WTC11 (cell line): ENCODE data around the gene GZMA. TPM values are rescaled to one million over a fixed set of nuclear protein-coding genes. Genes with fewer than 3 reads are reported as not detected.

Experiments
- ATAC-seq: fragments of 200-7000 bp; cut with Tn5 transposase; 2 replicates; pipeline ENCODE4 v1.10.0; 2021; ENCODE audit warnings: mild to moderate bottlenecking, moderate library complexity
- CTCF ChIA-PET: fragments of 300-600 bp; sonication (Branson Sonifier 250); formaldehyde crosslinking; loops from one replicate; lab custom pipeline; 2021; ENCODE audit warnings: antibody characterized with exemption; lab: Charles Lee
- POLR2A ChIA-PET: fragments of 350-600 bp; sonication (Branson Sonifier 250); formaldehyde crosslinking; loops from one replicate; lab custom pipeline; 2021; ENCODE audit warnings: antibody characterized with exemption; lab: Charles Lee
- DNase-seq: peaks from one replicate; pipeline ENCODE4 v3.0.0; 2021; ENCODE audit warnings: low spot score
- H3K27ac Mint-ChIP-seq: 2 replicates; pipeline ENCODE4 v1.8.0; 2021; ENCODE audit warnings: mixed read lengths
- H3K27me3 Mint-ChIP-seq: 2 replicates; pipeline ENCODE4 v1.8.0; 2021; ENCODE audit warnings: low read depth, mild to moderate bottlenecking, moderate library complexity, mixed read lengths
- H3K36me3 Mint-ChIP-seq: 2 replicates; pipeline ENCODE4 v1.8.0; 2021; ENCODE audit warnings: mixed read lengths
- H3K4me1 Mint-ChIP-seq: 2 replicates; pipeline ENCODE4 v1.8.0; 2022; ENCODE audit warnings: mixed read lengths
- H3K4me3 Mint-ChIP-seq: 2 replicates; pipeline ENCODE4 v1.8.0; 2021; ENCODE audit warnings: mild to moderate bottlenecking, moderate library complexity, mixed read lengths
- H3K9me3 Mint-ChIP-seq: 2 replicates; pipeline ENCODE4 v1.8.0; 2021; ENCODE audit warnings: mixed read lengths
- ATF2 ChIP-seq: sonication (generic); formaldehyde crosslinking; IDR thresholded peaks from 2 replicates; pipeline ENCODE4 v1.8.1; 2022; ENCODE audit warnings: low read depth, missing genetic modification reagents, borderline replicate concordance
- CBFB ChIP-seq: sonication (generic); formaldehyde crosslinking; IDR thresholded peaks from 2 replicates; pipeline ENCODE4 v1.8.1; 2022; ENCODE audit warnings: mild to moderate bottlenecking, low read depth, missing genetic modification reagents
- CREB1 ChIP-seq: sonication (generic); formaldehyde crosslinking; IDR thresholded peaks from 2 replicates; pipeline ENCODE4 v1.8.0; 2023; ENCODE audit warnings: mild to moderate bottlenecking, missing genetic modification reagents
- CREM ChIP-seq: sonication (generic); formaldehyde crosslinking; IDR thresholded peaks from 2 replicates; pipeline ENCODE4 v1.8.1; 2022; ENCODE audit warnings: mild to moderate bottlenecking, missing genetic modification reagents, moderate library complexity
- E2F1 ChIP-seq: sonication (generic); formaldehyde crosslinking; IDR thresholded peaks from 2 replicates; pipeline ENCODE4 v1.8.0; 2022; ENCODE audit warnings: mild to moderate bottlenecking, missing genetic modification reagents
- ELF4 ChIP-seq: sonication (generic); formaldehyde crosslinking; IDR thresholded peaks from 2 replicates; pipeline ENCODE4 v1.8.1; 2022; ENCODE audit warnings: low read depth, mild to moderate bottlenecking, moderate library complexity, missing genetic modification reagents
- EMX1 ChIP-seq: fragments of 250-450 bp; sonication (Bioruptor Pico); IDR thresholded peaks from 2 replicates; pipeline ENCODE4 v1.8.0; 2021; ENCODE audit warnings: mild to moderate bottlenecking
- ESRRA ChIP-seq: sonication (generic); formaldehyde crosslinking; IDR thresholded peaks from 2 replicates; pipeline ENCODE4 v1.8.1; 2022; ENCODE audit warnings: mild to moderate bottlenecking, missing genetic modification reagents, borderline replicate concordance
- ETV6 ChIP-seq: sonication (generic); formaldehyde crosslinking; IDR thresholded peaks from 2 replicates; pipeline ENCODE4 v1.8.1; 2022; ENCODE audit warnings: mild to moderate bottlenecking, missing genetic modification reagents
- KAT7 ChIP-seq: sonication (generic); formaldehyde crosslinking; IDR thresholded peaks from 2 replicates; pipeline ENCODE4 v1.8.1; 2023; ENCODE audit warnings: missing genetic modification reagents, mild to moderate bottlenecking, borderline replicate concordance
- NFE2L1 ChIP-seq: sonication (generic); formaldehyde crosslinking; IDR thresholded peaks from 2 replicates; pipeline ENCODE4 v1.8.1; 2023; ENCODE audit warnings: missing genetic modification reagents
- NR1H2 ChIP-seq: sonication (generic); formaldehyde crosslinking; IDR thresholded peaks from 2 replicates; pipeline ENCODE4 v1.9.0; 2021; ENCODE audit warnings: mild to moderate bottlenecking, moderate library complexity, missing genetic modification reagents
- RORB ChIP-seq: fragments of 250-450 bp; sonication (Bioruptor Pico); IDR thresholded peaks from 2 replicates; pipeline ENCODE4 v1.9.0; 2021; ENCODE audit warnings: mild to moderate bottlenecking
- SMAD4 ChIP-seq: sonication (generic); formaldehyde crosslinking; IDR thresholded peaks from 2 replicates; pipeline ENCODE4 v1.8.0; 2022; ENCODE audit warnings: mild to moderate bottlenecking, missing genetic modification reagents
- TP53 ChIP-seq: sonication (generic); formaldehyde crosslinking; IDR thresholded peaks from 2 replicates; pipeline ENCODE4 v1.8.1; 2023; ENCODE audit warnings: mild to moderate bottlenecking, missing genetic modification reagents
- ZBTB21 ChIP-seq: sonication (generic); formaldehyde crosslinking; IDR thresholded peaks from 2 replicates; pipeline ENCODE4 v1.8.1; 2023; ENCODE audit warnings: mild to moderate bottlenecking, missing genetic modification reagents, borderline replicate concordance
- ZNF138 ChIP-seq: sonication (generic); formaldehyde crosslinking; conservative IDR thresholded peaks from 2 replicates; pipeline ENCODE4 v1.8.1; 2022; ENCODE audit warnings: mild to moderate bottlenecking, moderate library complexity, missing genetic modification reagents
- ZNF232 ChIP-seq: sonication (generic); formaldehyde crosslinking; IDR thresholded peaks from 2 replicates; pipeline ENCODE4 v1.8.0; 2022; ENCODE audit warnings: mild to moderate bottlenecking, missing genetic modification reagents
- ZNF416 ChIP-seq: fragments of 250-450 bp; sonication (Bioruptor Pico); IDR thresholded peaks from 2 replicates; pipeline ENCODE4 v1.9.0; 2021; ENCODE audit warnings: mild to moderate bottlenecking, inconsistent platforms
- ZNF423 ChIP-seq: fragments of 250-450 bp; sonication (Bioruptor Pico); IDR thresholded peaks from 2 replicates; pipeline ENCODE4 v2.1.2; 2022; ENCODE audit warnings: mild to moderate bottlenecking, moderate library complexity
- ZNF532 ChIP-seq: fragments of 250-450 bp; sonication (Bioruptor Pico); IDR thresholded peaks from 2 replicates; pipeline ENCODE4 v1.9.0; 2021; ENCODE audit warnings: mild to moderate bottlenecking, borderline replicate concordance
- total RNA-seq: library from RNA; stranded (reverse); gene quantifications from 3 replicates; pipeline ENCODE4 v1.2.3, GENCODE V29; 2021

Gene GZMA
- total RNA-seq, 1 experiment from 2014 or later, result not detected

- peak overlapping the region; percentile 5; the same call in 1 of the 2 replicates for H3K27ac Mint-ChIP-seq
- no peak for DNase-seq
- no peaks in the 10 kb centered on the region for H3K36me3 Mint-ChIP-seq
- peaks cover 7% of the 10 kb centered on the region for H3K9me3 Mint-ChIP-seq
- H3K4me3 Mint-ChIP-seq, result no peak overlapping the region
- no peak for ATAC-seq
- ChIA-PET CTCF (no interaction called here), POLR2A (no interaction called here)
- no peaks in the 10 kb centered on the region; the same call in none of the 2 replicates for H3K27me3 Mint-ChIP-seq
- H3K4me1 Mint-ChIP-seq, result peaks cover 10% of the 10 kb centered on the region
- TF ChIP-seq CREB1, result no peak
- no peak for TF ChIP-seq ZBTB21 (CRISPR knock-in tag)
- TF ChIP-seq ESRRA (CRISPR knock-in tag), result no peak
- TF ChIP-seq ZNF532, result no peak
These were observed 7.8 kb downstream of the GZMA start for GRCh38 chr5:55110217-55110616.

- no peak for TF ChIP-seq ETV6
- TF ChIP-seq E2F1 (CRISPR knock-in tag), result no peak
- no peak for TF ChIP-seq EMX1
- TF ChIP-seq, all 79 proteins: peak for 0
- Mint-ChIP-seq H3K9me3 (peaks cover 7% of the 10 kb centered on the region), H3K4me3 (no peak overlapping the region), H3K27me3 (no peaks in the 10 kb centered on the region; the same call in none of the 2 replicates), H3K4me1 (peaks cover 10% of the 10 kb centered on the region), H3K27ac (no peak overlapping the region), H3K36me3 (no peaks in the 10 kb centered on the region)
- CTCF ChIA-PET, result no interaction called here
- POLR2A ChIA-PET, result no interaction called here
- ATAC-seq, result no peak
- DNase-seq, result no peak
These were observed 10.9 kb downstream of the GZMA start for GRCh38 chr5:55113327-55113726.

- Mint-ChIP-seq H3K4me1 (peaks cover 10% of the 10 kb centered on the region), H3K27ac (no peak overlapping the region), H3K9me3 (peaks cover 5% of the 10 kb centered on the region), H3K36me3 (no peaks in the 10 kb centered on the region), H3K27me3 (no peaks in the 10 kb centered on the region; the same call in none of the 2 replicates), H3K4me3 (no peak overlapping the region)
- TF ChIP-seq KAT7 (CRISPR knock-in tag), result no peak
- DNase-seq, result no peak
- ChIA-PET POLR2A (no interaction called here), CTCF (no interaction called here)
- ATAC-seq, result no peak
These were observed 11.6 kb downstream of the GZMA start for GRCh38 chr5:55114061-55114460.

- Mint-ChIP-seq H3K4me3 (no peak overlapping the region), H3K9me3 (no peaks in the 10 kb centered on the region), H3K36me3 (no peaks in the 10 kb centered on the region), H3K4me1 (peaks cover 5% of the 10 kb centered on the region), H3K27me3 (no peaks in the 10 kb centered on the region), H3K27ac (no peak overlapping the region)
- POLR2A ChIA-PET, result no interaction called here
- CTCF ChIA-PET, result interaction anchor here (1.4 to 1.7 kb wide), 2 partner anchors 164 to 179 kb away, joined by 4 to 6 read pairs; no protein-coding TSS in a partner anchor
- ATAC-seq (peak; percentile 61; the same call in 1 of the 2 replicates), DNase-seq (no peak)
- TF ChIP-seq ELF4 (CRISPR knock-in tag) (no peak), ZNF232 (CRISPR knock-in tag) (no peak), SMAD4 (CRISPR knock-in tag) (no peak), ZNF423 (CRISPR knock-in tag) (no peak), RORB (no peak), ZNF416 (no peak), ZNF138 (CRISPR knock-in tag) (no peak), NFE2L1 (CRISPR knock-in tag) (no peak), CREM (no peak), NR1H2 (no peak), ATF2 (CRISPR knock-in tag) (no peak), E2F1 (CRISPR knock-in tag) (no peak), TP53 (CRISPR knock-in tag) (no peak), CBFB (CRISPR knock-in tag) (no peak)
These were observed 20.9 kb downstream of the GZMA start for GRCh38 chr5:55123365-55123764.
